PFSK-1 (cell line): Measurements from ENCODE around the gene ZNF134.

Experiments used
- SIN3A ChIP-seq: IDR thresholded peaks from 2 replicates; pipeline ENCODE4 v1.6.1; 2012; ENCODE audit warnings: mild to moderate bottlenecking, low read length, moderate library complexity, borderline replicate concordance; ENCODE audit not compliant: insufficient read depth
- TF ChIP-seq, protein P1 (sequence below), 2 experiments: IDR thresholded peaks; 2 replicates each; pipeline versions ENCODE4 v1.6.1 to v1.8.0; 2011 to 2012; ENCODE audit warnings: low read depth in 2 of 2, low read length in 2 of 2, control low read depth in 1 of 2, inconsistent platforms in 1 of 2, mild to moderate bottlenecking in 1 of 2, moderate library complexity in 1 of 2; ENCODE audit not compliant: insufficient read depth in 1 of 2

DNA sequence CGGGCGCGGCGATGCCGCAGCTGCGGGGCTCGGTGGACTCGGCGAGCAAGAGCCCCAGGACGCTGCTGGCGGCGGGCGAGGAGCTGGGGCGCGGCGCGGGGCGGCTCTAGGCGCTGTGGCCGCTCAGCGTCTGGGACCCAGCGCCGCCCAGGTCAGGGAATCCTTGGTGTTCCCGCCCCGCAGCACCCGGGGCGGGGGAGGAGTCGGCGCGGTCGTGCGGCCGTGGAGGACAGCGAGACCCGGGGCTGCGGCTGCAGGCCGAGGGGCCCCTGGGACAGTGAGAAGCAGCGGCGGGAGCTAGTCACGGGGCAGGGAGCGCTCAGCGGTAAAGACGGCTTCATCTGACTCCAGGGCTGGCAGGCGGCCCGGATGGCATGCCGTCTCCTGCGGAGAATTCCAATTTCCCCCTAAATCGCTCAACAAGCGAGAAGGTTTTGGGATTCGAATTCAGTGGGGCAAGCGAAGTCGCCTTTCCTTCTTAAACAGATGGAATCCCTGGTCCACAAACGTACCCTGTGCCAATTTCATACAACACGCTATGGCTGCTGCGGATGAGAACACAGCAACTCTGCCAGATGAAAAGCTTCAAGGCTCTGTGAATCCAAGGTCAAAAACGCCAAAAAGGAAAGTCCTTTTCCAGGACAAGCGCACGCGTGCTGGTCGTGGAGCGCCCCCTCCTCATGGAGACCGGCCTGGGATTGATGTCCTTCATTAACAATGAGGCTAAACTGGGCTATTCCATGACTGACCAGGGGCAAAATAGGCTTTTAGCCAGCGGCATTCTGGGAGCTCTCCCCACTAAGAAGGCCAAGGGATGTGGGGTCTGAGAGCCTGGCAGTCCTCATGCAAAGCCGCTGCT is 50.5 kb downstream of the ZNF134 start:
- no peak for TF ChIP-seq SIN3A
- TF ChIP-seq, protein P1, sequence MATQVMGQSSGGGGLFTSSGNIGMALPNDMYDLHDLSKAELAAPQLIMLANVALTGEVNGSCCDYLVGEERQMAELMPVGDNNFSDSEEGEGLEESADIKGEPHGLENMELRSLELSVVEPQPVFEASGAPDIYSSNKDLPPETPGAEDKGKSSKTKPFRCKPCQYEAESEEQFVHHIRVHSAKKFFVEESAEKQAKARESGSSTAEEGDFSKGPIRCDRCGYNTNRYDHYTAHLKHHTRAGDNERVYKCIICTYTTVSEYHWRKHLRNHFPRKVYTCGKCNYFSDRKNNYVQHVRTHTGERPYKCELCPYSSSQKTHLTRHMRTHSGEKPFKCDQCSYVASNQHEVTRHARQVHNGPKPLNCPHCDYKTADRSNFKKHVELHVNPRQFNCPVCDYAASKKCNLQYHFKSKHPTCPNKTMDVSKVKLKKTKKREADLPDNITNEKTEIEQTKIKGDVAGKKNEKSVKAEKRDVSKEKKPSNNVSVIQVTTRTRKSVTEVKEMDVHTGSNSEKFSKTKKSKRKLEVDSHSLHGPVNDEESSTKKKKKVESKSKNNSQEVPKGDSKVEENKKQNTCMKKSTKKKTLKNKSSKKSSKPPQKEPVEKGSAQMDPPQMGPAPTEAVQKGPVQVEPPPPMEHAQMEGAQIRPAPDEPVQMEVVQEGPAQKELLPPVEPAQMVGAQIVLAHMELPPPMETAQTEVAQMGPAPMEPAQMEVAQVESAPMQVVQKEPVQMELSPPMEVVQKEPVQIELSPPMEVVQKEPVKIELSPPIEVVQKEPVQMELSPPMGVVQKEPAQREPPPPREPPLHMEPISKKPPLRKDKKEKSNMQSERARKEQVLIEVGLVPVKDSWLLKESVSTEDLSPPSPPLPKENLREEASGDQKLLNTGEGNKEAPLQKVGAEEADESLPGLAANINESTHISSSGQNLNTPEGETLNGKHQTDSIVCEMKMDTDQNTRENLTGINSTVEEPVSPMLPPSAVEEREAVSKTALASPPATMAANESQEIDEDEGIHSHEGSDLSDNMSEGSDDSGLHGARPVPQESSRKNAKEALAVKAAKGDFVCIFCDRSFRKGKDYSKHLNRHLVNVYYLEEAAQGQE (IDR thresholded peaks at IDR 0.05; ENCODE audit: insufficient read depth in 1 of 2, low read depth in 2 of 2, low read length in 2 of 2): no peak
